HG03571 (cell line): ENCODE data around the gene CRYM.
"Not testable (repeated sequence)": the region's sequence is repeated elsewhere in the genome, so short reads cannot be mapped to it uniquely, and the experiment has no call there.

Experiments used
- ATAC-seq: cut with Tn5 transposase; IDR thresholded peaks from one replicate; pipeline ENCODE4 v1.9.1; 2021; ENCODE audit not compliant: unreplicated experiment

The CRYM gene

GRCh38 chr16:21277927-21278706, at the start of gene CRYM:
TSS of gene CRYM (minus strand) at chr16:21278290. CDS start at chr16:21278251, 39 bp downstream.
- no peak for ATAC-seq

- ATAC-seq: no peak
Observed at GRCh38 chr16:21327046-21327445, 49.0 kb upstream of the CRYM start.

- ATAC-seq: no peak
Observed at GRCh38 chr16:21326459-21326858, 48.4 kb upstream of the CRYM start.

- ATAC-seq: no peak
Observed at GRCh38 chr16:21324267-21324666, 46.2 kb upstream of the CRYM start.

GRCh38 chr16:21322251-21322650, 44.2 kb upstream of the CRYM start:
- ATAC-seq: not testable (repeated sequence)

- ATAC-seq: no peak
Observed at GRCh38 chr16:21321736-21322135, 43.6 kb upstream of the CRYM start.

GRCh38 chr16:21314339-21314738, 36.2 kb upstream of the CRYM start:
- ATAC-seq: no peak

GRCh38 chr16:21312863-21313372, 34.8 kb upstream of the CRYM start:
- not testable (repeated sequence) for ATAC-seq

GRCh38 chr16:21312046-21312445, 34.0 kb upstream of the CRYM start:
- not testable (repeated sequence) for ATAC-seq

GRCh38 chr16:21306712-21307111, 28.6 kb upstream of the CRYM start:
- ATAC-seq: not testable (repeated sequence)

- no peak for ATAC-seq
Observed at GRCh38 chr16:21302898-21303528, 24.9 kb upstream of the CRYM start.

- no peak for ATAC-seq
Observed at GRCh38 chr16:21302454-21302853, 24.4 kb upstream of the CRYM start.

- no peak for ATAC-seq
Observed at GRCh38 chr16:21301895-21302291, 23.8 kb upstream of the CRYM start.

GRCh38 chr16:21301168-21301894, 23.2 kb upstream of the CRYM start:
- peak; percentile 48 for ATAC-seq

- ATAC-seq: peak; percentile 51
Observed at GRCh38 chr16:21300309-21301167, 22.4 kb upstream of the CRYM start.

- not testable (repeated sequence) for ATAC-seq
Observed at GRCh38 chr16:21289789-21290188, 11.7 kb upstream of the CRYM start.

- ATAC-seq: no peak
Observed at GRCh38 chr16:21285314-21285713, 7.2 kb upstream of the CRYM start.

GRCh38 chr16:21284414-21284813, 6.3 kb upstream of the CRYM start:
- ATAC-seq: no peak

- ATAC-seq: no peak
Observed at GRCh38 chr16:21283521-21284289, 5.6 kb upstream of the CRYM start.
